Measurements from ENCODE around the gene DENND1A. TPM values are rescaled to one million over a fixed set of nuclear protein-coding genes. Genes with fewer than 3 reads are reported as not detected.

DENND1A gene
- total RNA-seq, 3 donors from 2014 or later = 18.4 to 21.3 (median 20.1) TPM

GRCh38 chr9:123834889-123835562 lies 94.9 kb downstream of the DENND1A start:
- Histone ChIP-seq H3K36me3 (no peaks in the 10 kb centered on the region), H3K27ac (no peak overlapping the region), H3K4me1 (no peaks in the 10 kb centered on the region), H3K27me3 (no peaks in the 10 kb centered on the region), H3K4me3 (no peak overlapping the region), H3K9me3 (peaks cover 0 to 6% of the 10 kb centered on the region in 2 donors)
- intact Hi-C loops (cut with DNase I; ENCODE audit: low total_unique reads) = no loop called here
- no peak for DNase-seq (ENCODE audit: low spot score in 2 of 2)
- TF ChIP-seq POLR2AphosphoS5 (IDR thresholded peaks at IDR 0.05) = no peak
- TF ChIP-seq, protein P1, sequence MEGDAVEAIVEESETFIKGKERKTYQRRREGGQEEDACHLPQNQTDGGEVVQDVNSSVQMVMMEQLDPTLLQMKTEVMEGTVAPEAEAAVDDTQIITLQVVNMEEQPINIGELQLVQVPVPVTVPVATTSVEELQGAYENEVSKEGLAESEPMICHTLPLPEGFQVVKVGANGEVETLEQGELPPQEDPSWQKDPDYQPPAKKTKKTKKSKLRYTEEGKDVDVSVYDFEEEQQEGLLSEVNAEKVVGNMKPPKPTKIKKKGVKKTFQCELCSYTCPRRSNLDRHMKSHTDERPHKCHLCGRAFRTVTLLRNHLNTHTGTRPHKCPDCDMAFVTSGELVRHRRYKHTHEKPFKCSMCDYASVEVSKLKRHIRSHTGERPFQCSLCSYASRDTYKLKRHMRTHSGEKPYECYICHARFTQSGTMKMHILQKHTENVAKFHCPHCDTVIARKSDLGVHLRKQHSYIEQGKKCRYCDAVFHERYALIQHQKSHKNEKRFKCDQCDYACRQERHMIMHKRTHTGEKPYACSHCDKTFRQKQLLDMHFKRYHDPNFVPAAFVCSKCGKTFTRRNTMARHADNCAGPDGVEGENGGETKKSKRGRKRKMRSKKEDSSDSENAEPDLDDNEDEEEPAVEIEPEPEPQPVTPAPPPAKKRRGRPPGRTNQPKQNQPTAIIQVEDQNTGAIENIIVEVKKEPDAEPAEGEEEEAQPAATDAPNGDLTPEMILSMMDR (IDR thresholded peaks at IDR 0.05) = no peak
- no peak for TF ChIP-seq POLR2A (IDR thresholded peaks at IDR 0.05)

- H3K4me1 ChIP-seq = no peaks in the 10 kb centered on the region
- no peaks in the 10 kb centered on the region for H3K27me3 ChIP-seq
- intact Hi-C loops (cut with DNase I; ENCODE audit: low total_unique reads) = no loop called here
- H3K36me3 ChIP-seq = no peaks in the 10 kb centered on the region
- no peak overlapping the region for H3K4me3 ChIP-seq
- H3K27ac ChIP-seq = no peak overlapping the region
- DNase-seq (ENCODE audit: low spot score in 2 of 2) = no peak
- TF ChIP-seq POLR2A (IDR thresholded peaks at IDR 0.05) = no peak
- no peak for TF ChIP-seq POLR2AphosphoS5 (IDR thresholded peaks at IDR 0.05)
- TF ChIP-seq, protein P1 (IDR thresholded peaks at IDR 0.05) = no peak
- H3K9me3 ChIP-seq = peaks cover 0 to 11% of the 10 kb centered on the region in 2 donors
Observed at GRCh38 chr9:123834218-123834888, 95.6 kb downstream of the DENND1A start.

DNA sequence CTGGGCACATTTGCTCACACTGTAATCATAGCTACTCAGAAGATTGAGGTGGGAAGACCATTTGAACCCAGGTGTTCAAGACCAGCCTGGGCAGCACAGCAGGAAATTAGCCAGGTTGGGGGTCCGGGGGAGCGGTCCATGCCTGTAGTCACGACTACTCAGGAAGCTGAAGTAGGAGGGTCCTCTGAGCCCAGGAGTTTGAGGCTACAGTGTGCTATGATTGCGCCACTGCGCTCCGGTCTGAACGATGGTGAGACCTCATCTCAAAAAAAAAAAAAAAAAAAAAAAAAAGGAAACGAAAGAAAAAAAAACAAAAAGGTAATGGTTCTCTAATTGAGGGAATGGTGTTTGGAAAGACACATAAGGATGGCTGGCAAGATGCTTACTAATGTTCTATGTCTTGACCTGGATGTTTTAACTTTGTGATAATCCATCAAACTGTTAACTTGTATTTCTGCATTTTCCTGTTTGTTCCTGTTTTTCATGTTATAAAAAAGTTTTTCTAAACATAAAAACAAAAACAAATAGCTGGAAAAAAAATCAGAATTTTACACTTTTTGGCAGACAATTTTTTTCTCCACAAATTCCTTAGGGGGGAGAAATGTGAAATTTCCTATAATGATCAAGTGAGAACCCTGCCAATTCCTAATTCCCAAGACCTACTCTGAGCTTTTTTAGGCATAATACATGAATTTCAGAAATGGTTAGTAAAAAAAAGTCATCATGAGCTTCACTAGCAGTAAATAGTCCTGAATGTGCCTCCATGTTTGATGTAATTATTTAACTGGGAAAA lies 96.9 kb downstream of the DENND1A start:
- no peak for DNase-seq (ENCODE audit: low spot score in 2 of 2)
- Histone ChIP-seq H3K36me3 (no peaks in the 10 kb centered on the region), H3K9me3 (peaks cover 0 to 24% of the 10 kb centered on the region in 2 donors), H3K27me3 (no peaks in the 10 kb centered on the region), H3K4me1 (no peaks in the 10 kb centered on the region), H3K27ac (no peak overlapping the region), H3K4me3 (no peak overlapping the region)
- intact Hi-C loops (cut with DNase I; ENCODE audit: low total_unique reads) = no loop called here
- TF ChIP-seq POLR2A (IDR thresholded peaks at IDR 0.05) (no peak), POLR2AphosphoS5 (IDR thresholded peaks at IDR 0.05) (no peak)
- TF ChIP-seq, protein P1 (IDR thresholded peaks at IDR 0.05) = no peak

DNA sequence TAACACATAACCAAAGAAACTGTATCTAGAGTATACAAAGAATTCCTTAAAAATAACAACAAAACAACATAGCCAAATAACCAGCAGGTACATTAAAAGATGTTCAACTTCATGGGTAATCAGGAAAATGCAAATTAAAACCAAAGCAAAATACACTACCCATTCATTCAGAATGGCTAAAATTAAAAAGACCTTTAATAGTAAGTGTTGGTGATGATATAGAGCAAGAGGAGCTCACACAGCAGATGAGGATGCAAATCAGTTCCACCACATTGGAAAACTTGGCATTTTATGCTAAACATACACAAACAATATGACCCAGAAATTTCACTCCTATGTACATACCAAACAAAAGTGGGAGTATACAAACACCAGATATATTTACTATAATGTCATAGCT lies 97.8 kb downstream of the DENND1A start:
- no peaks in the 10 kb centered on the region for H3K4me1 ChIP-seq
- intact Hi-C loops (cut with DNase I; ENCODE audit: low total_unique reads) = no loop called here
- no peak overlapping the region for H3K4me3 ChIP-seq
- H3K9me3 ChIP-seq = peaks cover 0 to 31% of the 10 kb centered on the region in 2 donors
- H3K27ac ChIP-seq = no peak overlapping the region
- no peak for DNase-seq (ENCODE audit: low spot score in 2 of 2)
- no peaks in the 10 kb centered on the region for H3K27me3 ChIP-seq
- H3K36me3 ChIP-seq = no peaks in the 10 kb centered on the region
- TF ChIP-seq POLR2A (IDR thresholded peaks at IDR 0.05) = no peak
- TF ChIP-seq, protein P1 (IDR thresholded peaks at IDR 0.05) = no peak
- no peak for TF ChIP-seq POLR2AphosphoS5 (IDR thresholded peaks at IDR 0.05)
